Panc1 (cell line): ENCODE measurements around the gene NR6A1. TPM values are rescaled to one million over a fixed set of nuclear protein-coding genes. Genes with fewer than 3 reads are reported as not detected.
A peak's percentile ranks its signal among the peaks of the same experiment; 100 is the strongest.

ENCODE experiments used
- ATAC-seq: fragments of 200-7000 bp; cut with Tn5 transposase; 2 replicates; pipeline ENCODE4 v1.9.1; 2020; ENCODE audit warnings: mild to moderate bottlenecking, moderate library complexity
- BruUV-seq: library from RNA; stranded (reverse); fragments of 400-500 nt; replicated peaks from 2 replicates; lab custom pipeline; 2021; lab: Mats Ljungman, UMichigan
- CTCF ChIA-PET: fragments of 300-600 bp; sonication (Branson Sonifier 250); formaldehyde crosslinking; loops from one replicate; lab custom pipeline; 2022; ENCODE audit warnings: antibody characterized with exemption; lab: Charles Lee
- POLR2A ChIA-PET: fragments of 300-600 bp; sonication (Branson Sonifier 250); formaldehyde crosslinking; loops from one replicate; lab custom pipeline; 2022; ENCODE audit warnings: antibody characterized with exemption; lab: Charles Lee
- DNase-seq: peaks from one replicate; pipeline ENCODE4 v3.0.0-alpha.2; 2010; ENCODE audit warnings: low read depth, low spot score
- H3K27ac ChIP-seq: 2 replicates; pipeline ENCODE4 v1.5.1; 2011; ENCODE audit warnings: mild to moderate bottlenecking, low read length, inconsistent platforms
- H3K27me3 ChIP-seq: fragments of 200-500 bp; sonication (Bioruptor generic); 2 replicates; pipeline ENCODE4 v1.6.0; 2014; ENCODE audit warnings: low read length, inconsistent platforms; ENCODE audit not compliant: control insufficient read depth, insufficient read depth
- H3K36me3 ChIP-seq: fragments of 200-500 bp; sonication (Bioruptor generic); 2 replicates; pipeline ENCODE4 v1.5.1; 2014; ENCODE audit warnings: inconsistent platforms, mild to moderate bottlenecking, low read length, moderate library complexity; ENCODE audit not compliant: control insufficient read depth, insufficient read depth
- H3K4me1 ChIP-seq: 2 replicates; pipeline ENCODE4 v1.5.1; 2011; ENCODE audit warnings: inconsistent platforms, mild to moderate bottlenecking, low read length, moderate library complexity; ENCODE audit not compliant: control insufficient read depth, insufficient read depth
- H3K4me3 ChIP-seq, 2 experiments: 2 replicates each; pipeline ENCODE4 v1.5.1; 2011 to 2012; ENCODE audit warnings: low read depth in 2 of 2, low read length in 2 of 2, mild to moderate bottlenecking in 2 of 2, inconsistent platforms in 1 of 2, moderate library complexity in 1 of 2
- H3K9me3 ChIP-seq: fragments of 200-500 bp; sonication (Bioruptor generic); 2 replicates; pipeline ENCODE4 v1.5.1; 2014; ENCODE audit warnings: low read depth, mild to moderate bottlenecking, inconsistent platforms, low read length, moderate library complexity; ENCODE audit not compliant: control insufficient read depth, insufficient read depth
- POLR2AphosphoS5 ChIP-seq: IDR thresholded peaks from 2 replicates; pipeline ENCODE4 v1.6.1; 2012; ENCODE audit warnings: mild to moderate bottlenecking, low read depth, low read length, moderate library complexity
- SIN3A ChIP-seq: IDR thresholded peaks from 2 replicates; pipeline ENCODE4 v1.6.1; 2012; ENCODE audit warnings: low read depth, mild to moderate bottlenecking, low read length, moderate library complexity, borderline replicate concordance; ENCODE audit not compliant: insufficient read depth
- TCF7L2 ChIP-seq: IDR thresholded peaks from 2 replicates; pipeline ENCODE4 v1.6.1; 2011; ENCODE audit warnings: mild to moderate bottlenecking, low read depth, low read length, inconsistent platforms
- in situ Hi-C: cut with HindIII; loops from 2 replicates; pipeline ENCODE4 v1.10.0; 2016; ENCODE audit warnings: low sequenced_read_pairs, low pct_unique_long_range_greater_than_20kb
- intact Hi-C: fragments of 100-400 bp; cut with micrococcal nuclease; formaldehyde crosslinking; loops from one replicate; pipeline ENCODE4 v1.10.0; 2022; ENCODE audit not compliant: unreplicated experiment
- total RNA-seq: library from RNA; stranded (reverse); gene quantifications from one replicate; pipeline ENCODE4 v1.2.1, GENCODE V29; 2021; ENCODE audit not compliant: unreplicated experiment
- TF ChIP-seq, protein P1 (sequence below): fragments of 450-650 bp; IDR thresholded peaks from 2 replicates; pipeline ENCODE4 v1.5.1; 2017; ENCODE audit warnings: mild to moderate bottlenecking
- TF ChIP-seq, protein P2 (sequence below), 2 experiments: IDR thresholded peaks; 2 replicates each; pipeline ENCODE4 v1.6.1; 2011 to 2012; ENCODE audit warnings: low read depth in 2 of 2, control low read depth in 1 of 2, low read length in 1 of 2, mild to moderate bottlenecking in 1 of 2, moderate library complexity in 1 of 2; ENCODE audit not compliant: insufficient read depth in 1 of 2

Gene NR6A1
- total RNA-seq, 1 experiment from 2014 or later = 7.6 TPM

DNA sequence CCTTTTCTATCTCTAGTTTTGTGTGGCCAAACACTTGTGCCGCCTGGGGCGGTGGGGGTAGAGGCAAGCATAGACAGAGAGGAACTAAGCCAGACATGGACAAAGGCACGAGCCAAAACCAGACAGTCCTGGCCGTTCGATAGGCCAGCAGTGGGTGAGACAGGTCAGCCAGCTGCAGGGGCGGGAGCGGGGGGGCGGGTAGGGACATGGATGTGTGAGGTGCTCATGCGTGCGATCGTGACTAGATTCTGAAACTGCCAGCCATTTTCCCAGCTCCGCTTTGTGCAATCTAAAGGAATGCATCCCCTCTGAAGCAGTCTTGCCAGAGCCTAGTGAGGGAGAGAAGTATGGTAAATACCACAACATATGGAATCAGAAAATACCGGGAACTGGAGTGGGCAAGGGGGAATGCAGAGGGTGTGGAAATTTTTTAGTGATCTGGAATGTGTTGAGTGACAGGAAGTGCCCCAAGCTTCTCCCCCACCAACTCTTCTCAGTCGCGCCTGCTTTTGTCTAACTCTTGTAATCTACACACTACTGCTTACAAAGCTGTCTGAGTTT lies 111.9 kb downstream of the NR6A1 start:
- no peaks in the 10 kb centered on the region for H3K27me3 ChIP-seq
- ChIA-PET POLR2A (interaction anchor here (0.6 to 0.7 kb wide), 2 partner anchors 35 to 69 kb away, joined by 4 to 9 read pairs; no protein-coding TSS in a partner anchor), CTCF (interaction anchor here (0.7 to 1.2 kb wide), 2 partner anchors 42 to 44 kb away, joined by 3 to 4 read pairs; no protein-coding TSS in a partner anchor)
- intact Hi-C loops = no loop called here
- ATAC-seq = peak; percentile 83
- in situ Hi-C loops = no loop called here
- no TSS peak for BruUV-seq
- H3K27ac ChIP-seq = peak overlapping the region; percentile 98
- no peaks in the 10 kb centered on the region for H3K36me3 ChIP-seq
- no peaks in the 10 kb centered on the region for H3K9me3 ChIP-seq
- peak overlapping the region; percentile 73 to 77 for H3K4me3 ChIP-seq
- TF ChIP-seq, protein P1, sequence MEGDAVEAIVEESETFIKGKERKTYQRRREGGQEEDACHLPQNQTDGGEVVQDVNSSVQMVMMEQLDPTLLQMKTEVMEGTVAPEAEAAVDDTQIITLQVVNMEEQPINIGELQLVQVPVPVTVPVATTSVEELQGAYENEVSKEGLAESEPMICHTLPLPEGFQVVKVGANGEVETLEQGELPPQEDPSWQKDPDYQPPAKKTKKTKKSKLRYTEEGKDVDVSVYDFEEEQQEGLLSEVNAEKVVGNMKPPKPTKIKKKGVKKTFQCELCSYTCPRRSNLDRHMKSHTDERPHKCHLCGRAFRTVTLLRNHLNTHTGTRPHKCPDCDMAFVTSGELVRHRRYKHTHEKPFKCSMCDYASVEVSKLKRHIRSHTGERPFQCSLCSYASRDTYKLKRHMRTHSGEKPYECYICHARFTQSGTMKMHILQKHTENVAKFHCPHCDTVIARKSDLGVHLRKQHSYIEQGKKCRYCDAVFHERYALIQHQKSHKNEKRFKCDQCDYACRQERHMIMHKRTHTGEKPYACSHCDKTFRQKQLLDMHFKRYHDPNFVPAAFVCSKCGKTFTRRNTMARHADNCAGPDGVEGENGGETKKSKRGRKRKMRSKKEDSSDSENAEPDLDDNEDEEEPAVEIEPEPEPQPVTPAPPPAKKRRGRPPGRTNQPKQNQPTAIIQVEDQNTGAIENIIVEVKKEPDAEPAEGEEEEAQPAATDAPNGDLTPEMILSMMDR = no peak
- TF ChIP-seq, protein P2, sequence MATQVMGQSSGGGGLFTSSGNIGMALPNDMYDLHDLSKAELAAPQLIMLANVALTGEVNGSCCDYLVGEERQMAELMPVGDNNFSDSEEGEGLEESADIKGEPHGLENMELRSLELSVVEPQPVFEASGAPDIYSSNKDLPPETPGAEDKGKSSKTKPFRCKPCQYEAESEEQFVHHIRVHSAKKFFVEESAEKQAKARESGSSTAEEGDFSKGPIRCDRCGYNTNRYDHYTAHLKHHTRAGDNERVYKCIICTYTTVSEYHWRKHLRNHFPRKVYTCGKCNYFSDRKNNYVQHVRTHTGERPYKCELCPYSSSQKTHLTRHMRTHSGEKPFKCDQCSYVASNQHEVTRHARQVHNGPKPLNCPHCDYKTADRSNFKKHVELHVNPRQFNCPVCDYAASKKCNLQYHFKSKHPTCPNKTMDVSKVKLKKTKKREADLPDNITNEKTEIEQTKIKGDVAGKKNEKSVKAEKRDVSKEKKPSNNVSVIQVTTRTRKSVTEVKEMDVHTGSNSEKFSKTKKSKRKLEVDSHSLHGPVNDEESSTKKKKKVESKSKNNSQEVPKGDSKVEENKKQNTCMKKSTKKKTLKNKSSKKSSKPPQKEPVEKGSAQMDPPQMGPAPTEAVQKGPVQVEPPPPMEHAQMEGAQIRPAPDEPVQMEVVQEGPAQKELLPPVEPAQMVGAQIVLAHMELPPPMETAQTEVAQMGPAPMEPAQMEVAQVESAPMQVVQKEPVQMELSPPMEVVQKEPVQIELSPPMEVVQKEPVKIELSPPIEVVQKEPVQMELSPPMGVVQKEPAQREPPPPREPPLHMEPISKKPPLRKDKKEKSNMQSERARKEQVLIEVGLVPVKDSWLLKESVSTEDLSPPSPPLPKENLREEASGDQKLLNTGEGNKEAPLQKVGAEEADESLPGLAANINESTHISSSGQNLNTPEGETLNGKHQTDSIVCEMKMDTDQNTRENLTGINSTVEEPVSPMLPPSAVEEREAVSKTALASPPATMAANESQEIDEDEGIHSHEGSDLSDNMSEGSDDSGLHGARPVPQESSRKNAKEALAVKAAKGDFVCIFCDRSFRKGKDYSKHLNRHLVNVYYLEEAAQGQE (IDR thresholded peaks at IDR 0.05; ENCODE audit: insufficient read depth in 1 of 2, low read depth in 2 of 2, low read length in 1 of 2) = no peak
- TF ChIP-seq SIN3A (no peak), POLR2AphosphoS5 (no peak), TCF7L2 (no peak)
- no peak for DNase-seq
- H3K4me1 ChIP-seq = peaks cover 36% of the 10 kb centered on the region

DNA sequence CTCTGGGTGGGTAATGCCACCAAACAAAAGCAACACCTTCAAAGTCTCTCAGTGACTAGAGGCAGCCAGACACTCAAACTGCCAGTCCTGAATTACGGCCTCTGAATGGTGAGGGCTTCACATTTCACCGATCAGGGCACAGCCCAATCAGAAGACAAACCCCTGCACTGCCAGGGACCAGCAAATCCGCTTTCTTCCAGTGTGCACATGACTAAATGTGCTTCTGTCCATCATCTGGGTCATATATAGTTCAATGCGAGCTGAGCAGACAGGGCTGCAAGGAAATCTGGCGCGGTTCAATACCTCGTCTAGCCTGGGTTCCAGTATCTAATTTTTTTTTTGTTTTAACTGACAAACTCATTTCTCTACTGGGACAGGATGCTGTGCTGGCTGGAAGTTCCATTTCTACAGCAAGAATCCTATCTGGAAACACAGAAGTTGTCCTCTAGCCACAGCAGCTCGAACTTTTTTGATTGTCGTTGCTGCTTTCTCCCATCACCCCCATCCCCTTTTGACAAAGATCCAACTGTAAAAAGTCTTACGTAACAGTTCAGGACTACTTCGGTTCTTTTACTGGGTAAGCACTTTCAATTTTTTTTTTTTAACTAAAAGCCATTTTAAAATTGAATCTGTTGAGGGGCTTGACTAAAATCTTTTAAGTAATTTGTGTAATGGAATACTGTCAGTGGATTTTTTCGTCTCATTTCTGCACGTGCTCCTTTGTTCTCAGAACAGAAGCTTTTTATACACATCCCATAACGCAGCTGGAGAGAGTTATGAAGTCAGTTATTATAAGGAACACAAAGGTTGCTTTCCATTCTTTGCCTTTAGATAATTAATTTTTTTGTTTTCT lies 112.7 kb downstream of the NR6A1 start:
- CTCF ChIA-PET = interaction anchor here (0.7 kb wide), 1 partner anchor 43 kb away, joined by 4 read pairs; no protein-coding TSS in a partner anchor
- ATAC-seq (peak; percentile 93), DNase-seq (no peak)
- TSS peak; percentile 96 for BruUV-seq
- H3K27ac ChIP-seq = peak overlapping the region; percentile 98
- in situ Hi-C loops = no loop called here
- no peaks in the 10 kb centered on the region for H3K9me3 ChIP-seq
- intact Hi-C loops = no loop called here
- TF ChIP-seq POLR2AphosphoS5 = peak; percentile 92
- TF ChIP-seq TCF7L2 = 0 out of 2 replicates have a peak, but pooled peaks have one; percentile 9
- 0 out of 2 replicates have a peak, but pooled peaks have one; percentile 44 for TF ChIP-seq SIN3A
- TF ChIP-seq, protein P2 (IDR thresholded peaks at IDR 0.05; ENCODE audit: insufficient read depth in 1 of 2, low read depth in 2 of 2, low read length in 1 of 2) = no peak
- no peaks in the 10 kb centered on the region for H3K27me3 ChIP-seq
- peaks cover 36% of the 10 kb centered on the region for H3K4me1 ChIP-seq
- POLR2A ChIA-PET = interaction anchor here (0.7 kb wide), 2 partner anchors 68 to 86 kb away, joined by 3 to 4 read pairs; no protein-coding TSS in a partner anchor
- no peaks in the 10 kb centered on the region for H3K36me3 ChIP-seq
- peak overlapping the region; percentile 73 to 77 for H3K4me3 ChIP-seq
